Measurements from ENCODE around the gene WSCD1. TPM values are rescaled to one million over a fixed set of nuclear protein-coding genes. Genes with fewer than 3 reads are reported as not detected.

Gene WSCD1
- polyA plus RNA-seq, 1 donor from 2014 or later, result 9.5 TPM

DNA sequence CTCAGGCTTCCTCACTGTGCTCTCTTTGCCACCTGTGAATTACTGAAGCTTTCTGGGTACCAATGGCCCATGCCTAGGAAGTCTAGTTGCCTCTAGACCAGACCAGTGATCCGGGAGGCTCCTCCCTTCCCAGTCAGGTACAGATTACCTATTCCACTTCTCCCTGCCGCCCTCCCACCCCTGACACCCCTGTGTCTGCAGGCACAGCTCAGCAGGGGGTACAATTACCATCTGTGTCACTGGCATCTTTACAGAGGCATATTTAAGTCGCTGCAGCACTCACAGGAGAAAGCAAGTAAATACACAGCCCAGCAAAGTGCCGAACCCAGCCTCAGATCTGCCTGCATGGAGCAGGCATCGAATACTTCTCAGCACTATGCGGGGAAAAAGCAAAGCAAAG lies 5.3 kb upstream of the WSCD1 start:
- H3K79me2 ChIP-seq (replicated peaks; ENCODE audit: insufficient read depth, low read length), result no peaks in the 10 kb centered on the region
- no peak overlapping the region for H3K9ac ChIP-seq (ENCODE audit: low read length)
- H2AFZ ChIP-seq (ENCODE audit: low read depth, low read length), result no peak overlapping the region
- TF ChIP-seq, protein P1, sequence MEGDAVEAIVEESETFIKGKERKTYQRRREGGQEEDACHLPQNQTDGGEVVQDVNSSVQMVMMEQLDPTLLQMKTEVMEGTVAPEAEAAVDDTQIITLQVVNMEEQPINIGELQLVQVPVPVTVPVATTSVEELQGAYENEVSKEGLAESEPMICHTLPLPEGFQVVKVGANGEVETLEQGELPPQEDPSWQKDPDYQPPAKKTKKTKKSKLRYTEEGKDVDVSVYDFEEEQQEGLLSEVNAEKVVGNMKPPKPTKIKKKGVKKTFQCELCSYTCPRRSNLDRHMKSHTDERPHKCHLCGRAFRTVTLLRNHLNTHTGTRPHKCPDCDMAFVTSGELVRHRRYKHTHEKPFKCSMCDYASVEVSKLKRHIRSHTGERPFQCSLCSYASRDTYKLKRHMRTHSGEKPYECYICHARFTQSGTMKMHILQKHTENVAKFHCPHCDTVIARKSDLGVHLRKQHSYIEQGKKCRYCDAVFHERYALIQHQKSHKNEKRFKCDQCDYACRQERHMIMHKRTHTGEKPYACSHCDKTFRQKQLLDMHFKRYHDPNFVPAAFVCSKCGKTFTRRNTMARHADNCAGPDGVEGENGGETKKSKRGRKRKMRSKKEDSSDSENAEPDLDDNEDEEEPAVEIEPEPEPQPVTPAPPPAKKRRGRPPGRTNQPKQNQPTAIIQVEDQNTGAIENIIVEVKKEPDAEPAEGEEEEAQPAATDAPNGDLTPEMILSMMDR (IDR thresholded peaks at IDR 0.05; ENCODE audit: poor library complexity, severe bottlenecking), result no peak
- TF ChIP-seq POLR2AphosphoS5 (IDR thresholded peaks at IDR 0.05), result peak; percentile 39
- no peaks in the 10 kb centered on the region for H3K9me3 ChIP-seq (ENCODE audit: low read length)
- H3F3A ChIP-seq (ENCODE audit: insufficient read depth, low read length, poor library complexity, severe bottlenecking), result no peaks in the 10 kb centered on the region
- no peaks in the 10 kb centered on the region for H3K27me3 ChIP-seq (ENCODE audit: insufficient read depth, low read depth, low read length)
- no peaks in the 10 kb centered on the region for H4K20me1 ChIP-seq (ENCODE audit: insufficient read depth)
- no peak overlapping the region for H3K4me2 ChIP-seq (ENCODE audit: low read length)
- no peak overlapping the region for H3K4me3 ChIP-seq (ENCODE audit: low read length)
- H3K27ac ChIP-seq (ENCODE audit: low read length), result no peak overlapping the region
- H3K9me2 ChIP-seq (ENCODE audit: insufficient read depth, low read length), result no peaks in the 10 kb centered on the region
- no peaks in the 10 kb centered on the region for H3K36me3 ChIP-seq (ENCODE audit: insufficient read depth, low read length)

DNA sequence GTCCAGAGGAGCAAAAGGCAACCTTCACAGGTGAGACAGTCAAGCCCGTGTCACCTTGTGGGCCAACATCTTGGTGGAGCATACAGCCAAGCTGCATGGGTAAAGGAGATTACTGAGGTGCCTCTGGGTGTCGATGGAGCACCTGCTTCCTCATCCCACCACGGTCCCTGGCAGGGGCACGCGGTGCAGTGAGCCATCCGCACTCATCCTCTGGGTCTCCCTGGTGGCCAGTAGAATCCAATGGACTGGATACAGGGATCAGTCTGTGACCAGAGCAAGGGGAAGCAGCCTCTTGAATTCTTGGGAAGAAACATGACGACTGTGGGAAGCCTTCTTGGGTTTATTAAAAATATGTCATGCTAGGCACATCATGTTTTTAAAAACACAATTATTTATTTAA lies 4.8 kb upstream of the WSCD1 start:
- Histone ChIP-seq H3K4me2 (ENCODE audit: low read length) (no peak overlapping the region), H3K27ac (ENCODE audit: low read length) (no peak overlapping the region), H3K4me3 (ENCODE audit: low read length) (no peak overlapping the region), H3K9me2 (ENCODE audit: insufficient read depth, low read length) (no peaks in the 10 kb centered on the region), H3K9me3 (ENCODE audit: low read length) (no peaks in the 10 kb centered on the region), H3K79me2 (replicated peaks; ENCODE audit: insufficient read depth, low read length) (no peaks in the 10 kb centered on the region), H3F3A (ENCODE audit: insufficient read depth, low read length, poor library complexity, severe bottlenecking) (no peaks in the 10 kb centered on the region), H2AFZ (ENCODE audit: low read depth, low read length) (no peak overlapping the region), H3K9ac (ENCODE audit: low read length) (no peak overlapping the region), H4K20me1 (ENCODE audit: insufficient read depth) (no peaks in the 10 kb centered on the region), H3K27me3 (ENCODE audit: insufficient read depth, low read depth, low read length) (no peaks in the 10 kb centered on the region), H3K36me3 (ENCODE audit: insufficient read depth, low read length) (no peaks in the 10 kb centered on the region)
- TF ChIP-seq, protein P2, sequence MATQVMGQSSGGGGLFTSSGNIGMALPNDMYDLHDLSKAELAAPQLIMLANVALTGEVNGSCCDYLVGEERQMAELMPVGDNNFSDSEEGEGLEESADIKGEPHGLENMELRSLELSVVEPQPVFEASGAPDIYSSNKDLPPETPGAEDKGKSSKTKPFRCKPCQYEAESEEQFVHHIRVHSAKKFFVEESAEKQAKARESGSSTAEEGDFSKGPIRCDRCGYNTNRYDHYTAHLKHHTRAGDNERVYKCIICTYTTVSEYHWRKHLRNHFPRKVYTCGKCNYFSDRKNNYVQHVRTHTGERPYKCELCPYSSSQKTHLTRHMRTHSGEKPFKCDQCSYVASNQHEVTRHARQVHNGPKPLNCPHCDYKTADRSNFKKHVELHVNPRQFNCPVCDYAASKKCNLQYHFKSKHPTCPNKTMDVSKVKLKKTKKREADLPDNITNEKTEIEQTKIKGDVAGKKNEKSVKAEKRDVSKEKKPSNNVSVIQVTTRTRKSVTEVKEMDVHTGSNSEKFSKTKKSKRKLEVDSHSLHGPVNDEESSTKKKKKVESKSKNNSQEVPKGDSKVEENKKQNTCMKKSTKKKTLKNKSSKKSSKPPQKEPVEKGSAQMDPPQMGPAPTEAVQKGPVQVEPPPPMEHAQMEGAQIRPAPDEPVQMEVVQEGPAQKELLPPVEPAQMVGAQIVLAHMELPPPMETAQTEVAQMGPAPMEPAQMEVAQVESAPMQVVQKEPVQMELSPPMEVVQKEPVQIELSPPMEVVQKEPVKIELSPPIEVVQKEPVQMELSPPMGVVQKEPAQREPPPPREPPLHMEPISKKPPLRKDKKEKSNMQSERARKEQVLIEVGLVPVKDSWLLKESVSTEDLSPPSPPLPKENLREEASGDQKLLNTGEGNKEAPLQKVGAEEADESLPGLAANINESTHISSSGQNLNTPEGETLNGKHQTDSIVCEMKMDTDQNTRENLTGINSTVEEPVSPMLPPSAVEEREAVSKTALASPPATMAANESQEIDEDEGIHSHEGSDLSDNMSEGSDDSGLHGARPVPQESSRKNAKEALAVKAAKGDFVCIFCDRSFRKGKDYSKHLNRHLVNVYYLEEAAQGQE (IDR thresholded peaks at IDR 0.05; ENCODE audit: borderline replicate concordance), result no peak

DNA sequence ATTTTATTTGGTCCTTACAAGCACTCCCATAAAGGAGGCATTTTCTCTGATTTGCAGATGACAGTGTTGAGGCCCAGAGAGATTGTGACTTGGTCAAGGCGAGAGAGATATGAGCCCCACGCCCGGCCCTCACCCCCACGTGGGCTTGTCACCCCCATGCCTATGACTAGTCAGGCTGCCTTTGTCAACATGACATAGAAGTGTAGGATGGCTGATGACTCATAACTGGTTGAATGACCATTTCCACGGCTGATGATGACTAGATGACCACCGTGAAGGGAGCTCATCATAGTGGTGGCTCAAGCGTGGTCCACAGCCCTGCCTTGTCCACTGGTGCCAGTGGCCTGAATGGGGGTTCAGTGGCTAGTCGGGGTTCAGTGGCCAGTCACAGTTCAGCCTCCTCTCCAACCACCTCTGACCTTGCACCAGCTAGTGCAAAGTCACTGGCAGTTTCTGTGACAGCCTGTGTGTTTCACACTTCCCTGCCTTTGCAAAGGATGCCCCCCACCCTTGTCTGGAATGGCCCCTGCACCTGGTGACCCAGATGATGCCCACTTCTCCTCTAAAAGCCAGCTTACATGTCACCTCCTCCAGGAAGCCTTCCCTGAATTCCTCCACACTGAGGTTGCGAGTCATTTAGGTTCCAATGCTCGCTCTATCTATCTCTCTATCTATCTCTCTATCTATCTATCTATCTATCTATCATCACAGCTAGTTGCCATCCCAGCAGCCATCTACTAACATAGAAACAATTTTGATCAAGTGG lies 3.8 kb upstream of the WSCD1 start:
- Histone ChIP-seq H2AFZ (ENCODE audit: low read depth, low read length) (no peak overlapping the region), H3K9me3 (ENCODE audit: low read length) (no peaks in the 10 kb centered on the region), H3K27me3 (ENCODE audit: insufficient read depth, low read depth, low read length) (no peaks in the 10 kb centered on the region), H4K20me1 (ENCODE audit: insufficient read depth) (no peaks in the 10 kb centered on the region), H3K36me3 (ENCODE audit: insufficient read depth, low read length) (no peaks in the 10 kb centered on the region), H3K79me2 (replicated peaks; ENCODE audit: insufficient read depth, low read length) (peaks cover 3% of the 10 kb centered on the region), H3K4me2 (ENCODE audit: low read length) (no peak overlapping the region), H3K4me3 (ENCODE audit: low read length) (no peak overlapping the region), H3K9me2 (ENCODE audit: insufficient read depth, low read length) (no peaks in the 10 kb centered on the region), H3K27ac (ENCODE audit: low read length) (no peak overlapping the region), H3F3A (ENCODE audit: insufficient read depth, low read length, poor library complexity, severe bottlenecking) (no peaks in the 10 kb centered on the region), H3K9ac (ENCODE audit: low read length) (no peak overlapping the region)
- TF ChIP-seq SMC3 (conservative IDR thresholded peaks at IDR 0.05; ENCODE audit: poor library complexity) (no peak), POLR2AphosphoS5 (IDR thresholded peaks at IDR 0.05) (no peak), MXI1 (conservative IDR thresholded peaks at IDR 0.05; ENCODE audit: poor library complexity, severe bottlenecking) (no peak), RAD21 (conservative IDR thresholded peaks at IDR 0.05) (no peak), EP300 (conservative IDR thresholded peaks at IDR 0.05; ENCODE audit: poor library complexity, severe bottlenecking) (no peak)
- TF ChIP-seq, protein P2 (IDR thresholded peaks at IDR 0.05; ENCODE audit: borderline replicate concordance), result no peak

Data from neural cell (in vitro differentiated cells).